ENCODE measurements around the gene THADA.

Gene THADA

DNA sequence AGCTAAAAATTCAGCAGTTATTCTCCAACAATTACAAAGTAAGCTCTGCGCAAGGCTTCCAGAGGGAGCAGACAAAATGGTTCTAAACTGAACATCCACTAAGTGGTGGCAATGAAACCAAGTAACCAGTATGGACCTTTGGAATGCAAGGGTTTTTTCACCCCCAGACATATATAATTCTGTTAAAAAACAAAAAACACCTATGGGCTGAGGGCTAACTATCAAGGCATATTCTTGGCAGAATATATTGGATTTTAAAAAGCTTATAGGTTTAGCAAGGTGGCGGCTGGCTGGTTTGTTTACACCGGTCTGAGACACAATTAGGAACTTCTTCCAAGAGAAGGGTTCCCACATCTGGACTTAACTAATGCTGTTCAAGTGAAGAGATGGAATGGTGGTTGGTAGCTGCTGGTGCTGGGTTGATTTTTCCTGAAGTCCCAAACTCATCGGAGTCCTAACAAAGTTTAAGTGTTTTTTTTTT, 372.3 kb downstream of the THADA start:
- Histone ChIP-seq H3K9ac (ENCODE audit: low read length) (peak overlapping the region; percentile 99), H3K27ac (ENCODE audit: low read depth, low read length) (peak overlapping the region; percentile 97), H4K20me1 (ENCODE audit: low read depth, low read length) (peaks cover 11% of the 10 kb centered on the region), H2AFZ (ENCODE audit: low read depth, low read length, severe bottlenecking) (no peak overlapping the region), H3K9me3 (ENCODE audit: insufficient read depth, low read length) (no peaks in the 10 kb centered on the region), H3K36me3 (ENCODE audit: low read length) (peaks cover 17% of the 10 kb centered on the region), H3K79me2 (ENCODE audit: insufficient read depth, low read length) (peaks cover 47% of the 10 kb centered on the region), H3K4me3 (ENCODE audit: insufficient read depth, low read length, poor library complexity, severe bottlenecking) (peak overlapping the region; percentile 85), H3F3A (ENCODE audit: insufficient read depth) (peaks cover 66% of the 10 kb centered on the region), H3K9me2 (replicated peaks; ENCODE audit: insufficient read depth, low read length) (no peaks in the 10 kb centered on the region), H3K27me3 (ENCODE audit: low read length) (no peaks in the 10 kb centered on the region), H3K4me2 (ENCODE audit: low read depth, low read length, poor library complexity, severe bottlenecking) (peak overlapping the region; percentile 76)
- no peak for TF ChIP-seq EZH2phosphoT487 (conservative IDR thresholded peaks at IDR 0.05; ENCODE audit: low read length)
- no peak for TF ChIP-seq CTCF (IDR thresholded peaks at IDR 0.05; ENCODE audit: insufficient read depth, low read length, poor library complexity, severe bottlenecking)

- Histone ChIP-seq H2AFZ (ENCODE audit: low read depth, low read length, severe bottlenecking) (no peak overlapping the region), H3K27me3 (ENCODE audit: low read length) (no peaks in the 10 kb centered on the region), H3K79me2 (ENCODE audit: insufficient read depth, low read length) (peaks cover 47% of the 10 kb centered on the region), H3K36me3 (ENCODE audit: low read length) (peaks cover 17% of the 10 kb centered on the region), H3K4me2 (ENCODE audit: low read depth, low read length, poor library complexity, severe bottlenecking) (peak overlapping the region; percentile 76), H3K9me2 (replicated peaks; ENCODE audit: insufficient read depth, low read length) (no peaks in the 10 kb centered on the region), H3F3A (ENCODE audit: insufficient read depth) (peaks cover 66% of the 10 kb centered on the region), H3K9ac (ENCODE audit: low read length) (peak overlapping the region; percentile 99), H3K9me3 (ENCODE audit: insufficient read depth, low read length) (no peaks in the 10 kb centered on the region), H3K4me3 (ENCODE audit: insufficient read depth, low read length, poor library complexity, severe bottlenecking) (peak overlapping the region; percentile 85), H3K27ac (ENCODE audit: low read depth, low read length) (peak overlapping the region; percentile 97), H4K20me1 (ENCODE audit: low read depth, low read length) (peaks cover 11% of the 10 kb centered on the region)
- no peak for TF ChIP-seq EZH2phosphoT487 (conservative IDR thresholded peaks at IDR 0.05; ENCODE audit: low read length)
- no peak for TF ChIP-seq CTCF (IDR thresholded peaks at IDR 0.05; ENCODE audit: insufficient read depth, low read length, poor library complexity, severe bottlenecking)
These were observed 373.1 kb downstream of the THADA start for GRCh38 chr2:43222475-43223309.

- Histone ChIP-seq H4K20me1 (ENCODE audit: low read depth, low read length) (peaks cover 11% of the 10 kb centered on the region), H3K9me3 (ENCODE audit: insufficient read depth, low read length) (no peaks in the 10 kb centered on the region), H3K9ac (ENCODE audit: low read length) (peak overlapping the region; percentile 99), H3K4me3 (ENCODE audit: insufficient read depth, low read length, poor library complexity, severe bottlenecking) (peak overlapping the region; percentile 85), H3K4me2 (ENCODE audit: low read depth, low read length, poor library complexity, severe bottlenecking) (peak overlapping the region; percentile 76), H3K27ac (ENCODE audit: low read depth, low read length) (peak overlapping the region; percentile 97), H3F3A (ENCODE audit: insufficient read depth) (peaks cover 70% of the 10 kb centered on the region), H3K79me2 (ENCODE audit: insufficient read depth, low read length) (peaks cover 47% of the 10 kb centered on the region), H3K9me2 (replicated peaks; ENCODE audit: insufficient read depth, low read length) (no peaks in the 10 kb centered on the region), H2AFZ (ENCODE audit: low read depth, low read length, severe bottlenecking) (no peak overlapping the region), H3K27me3 (ENCODE audit: low read length) (no peaks in the 10 kb centered on the region), H3K36me3 (ENCODE audit: low read length) (peaks cover 17% of the 10 kb centered on the region)
- TF ChIP-seq EZH2phosphoT487 (conservative IDR thresholded peaks at IDR 0.05; ENCODE audit: low read length) (no peak), CTCF (IDR thresholded peaks at IDR 0.05; ENCODE audit: insufficient read depth, low read length, poor library complexity, severe bottlenecking) (no peak)
These were observed 373.9 kb downstream of the THADA start for GRCh38 chr2:43221763-43222474.
